Loucy (cell line): ENCODE results near the gene RGS6.
A peak's percentile ranks its signal among the peaks of the same experiment; 100 is the strongest.

Experiments
- H2AFZ ChIP-seq: fragments of 200-600 bp; sonication (generic); 2 replicates; pipeline ENCODE4 v1.6.0; 2016; ENCODE audit warnings: antibody characterized with exemption, mild to moderate bottlenecking, low read length, moderate library complexity
- H3F3A ChIP-seq: fragments of 200-600 bp; 2 replicates; pipeline ENCODE4 v1.6.0; 2016; ENCODE audit warnings: antibody characterized with exemption, low read depth, mild to moderate bottlenecking
- H3K27me3 ChIP-seq: fragments of 200-600 bp; sonication (generic); 2 replicates; pipeline ENCODE4 v1.6.1; 2014; ENCODE audit warnings: low read length, mild to moderate bottlenecking; ENCODE audit not compliant: insufficient read depth, poor library complexity, severe bottlenecking
- H3K36me3 ChIP-seq: fragments of 200-600 bp; sonication (generic); 2 replicates; pipeline ENCODE4 v1.6.1; 2016; ENCODE audit warnings: low read length; ENCODE audit not compliant: insufficient read depth
- H3K4me1 ChIP-seq: fragments of 200-600 bp; sonication (generic); 2 replicates; pipeline ENCODE4 v1.5.1; 2014; ENCODE audit warnings: low read length, mild to moderate bottlenecking; ENCODE audit not compliant: insufficient read depth, poor library complexity, severe bottlenecking
- H3K4me2 ChIP-seq: fragments of 200-600 bp; sonication (generic); 2 replicates; pipeline ENCODE4 v1.6.0; 2014; ENCODE audit warnings: antibody characterized with exemption, low read length, low read depth, mild to moderate bottlenecking; ENCODE audit not compliant: poor library complexity, severe bottlenecking
- H3K4me3 ChIP-seq: fragments of 200-600 bp; sonication (generic); 2 replicates; pipeline ENCODE4 v1.5.1; 2014; ENCODE audit warnings: low read length, mild to moderate bottlenecking, mixed read lengths; ENCODE audit not compliant: poor library complexity, severe bottlenecking
- H3K79me2 ChIP-seq: fragments of 200-600 bp; sonication (generic); 2 replicates; pipeline ENCODE4 v1.6.1; 2014; ENCODE audit warnings: low read length; ENCODE audit not compliant: insufficient read depth
- H3K9ac ChIP-seq: fragments of 200-600 bp; sonication (generic); 2 replicates; pipeline ENCODE4 v1.6.0; 2014; ENCODE audit warnings: mild to moderate bottlenecking, low read depth, low read length, moderate library complexity; ENCODE audit not compliant: poor library complexity, severe bottlenecking
- H3K9me2 ChIP-seq: fragments of 200-600 bp; sonication (generic); replicated peaks from 2 replicates; pipeline ENCODE4 v1.6.1; 2016; ENCODE audit warnings: low read depth, low read length, mixed read lengths
- H3K9me3 ChIP-seq: fragments of 200-600 bp; sonication (generic); 2 replicates; pipeline ENCODE4 v1.6.1; 2014; ENCODE audit warnings: mild to moderate bottlenecking, antibody characterized with exemption, low read length, low read depth; ENCODE audit not compliant: insufficient read depth
- H4K20me1 ChIP-seq: fragments of 200-600 bp; sonication (generic); 2 replicates; pipeline ENCODE4 v1.6.0; 2014; ENCODE audit warnings: antibody characterized with exemption, low read length, mild to moderate bottlenecking; ENCODE audit not compliant: insufficient read depth, poor library complexity, severe bottlenecking
- EZH2phosphoT487 ChIP-seq: fragments of 200-600 bp; IDR thresholded peaks from 2 replicates; pipeline ENCODE4 v1.6.1; 2018; ENCODE audit warnings: antibody characterized with exemption, mild to moderate bottlenecking, moderate library complexity, borderline replicate concordance
- TF ChIP-seq, protein P1 (sequence below): fragments of 200-600 bp; sonication (generic); conservative IDR thresholded peaks from 2 replicates; pipeline ENCODE4 v1.5.1; 2014; ENCODE audit warnings: mild to moderate bottlenecking, antibody characterized with exemption, low read length

Gene RGS6

DNA sequence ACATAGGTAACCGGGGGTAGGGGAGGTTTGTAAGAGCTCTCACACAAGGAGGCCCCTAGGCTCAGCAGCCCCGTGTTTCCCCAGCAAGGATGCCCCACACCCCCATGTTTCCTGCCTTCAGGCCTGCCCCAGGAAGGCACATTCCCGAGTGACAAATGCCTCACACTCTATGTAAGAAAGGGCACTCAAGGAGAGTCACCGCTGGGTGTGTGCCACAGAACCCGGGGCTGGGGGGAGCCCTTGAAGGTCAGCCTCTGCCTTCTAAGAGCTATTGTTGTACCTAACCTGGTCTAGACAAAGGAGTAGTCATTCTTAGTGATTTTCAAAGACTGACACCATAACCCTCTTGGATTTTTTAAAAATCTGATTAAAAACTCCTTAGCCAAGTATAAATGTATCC, 628.1 kb downstream of the RGS6 start:
- no peaks in the 10 kb centered on the region for H3K9me3 ChIP-seq
- H3K36me3 ChIP-seq = no peaks in the 10 kb centered on the region
- no peaks in the 10 kb centered on the region for H3K9me2 ChIP-seq
- peaks cover 50% of the 10 kb centered on the region for H3K4me1 ChIP-seq
- no peak overlapping the region for H3K4me2 ChIP-seq
- no peak for TF ChIP-seq EZH2phosphoT487
- no peak overlapping the region for H3K4me3 ChIP-seq
- H3F3A ChIP-seq = peaks cover 3% of the 10 kb centered on the region; the same call in 1 of the 2 replicates
- no peaks in the 10 kb centered on the region for H3K27me3 ChIP-seq
- H3K79me2 ChIP-seq = no peaks in the 10 kb centered on the region
- no peak overlapping the region for H2AFZ ChIP-seq
- peak overlapping the region; percentile 29 for H3K9ac ChIP-seq
- no peaks in the 10 kb centered on the region for H4K20me1 ChIP-seq

DNA sequence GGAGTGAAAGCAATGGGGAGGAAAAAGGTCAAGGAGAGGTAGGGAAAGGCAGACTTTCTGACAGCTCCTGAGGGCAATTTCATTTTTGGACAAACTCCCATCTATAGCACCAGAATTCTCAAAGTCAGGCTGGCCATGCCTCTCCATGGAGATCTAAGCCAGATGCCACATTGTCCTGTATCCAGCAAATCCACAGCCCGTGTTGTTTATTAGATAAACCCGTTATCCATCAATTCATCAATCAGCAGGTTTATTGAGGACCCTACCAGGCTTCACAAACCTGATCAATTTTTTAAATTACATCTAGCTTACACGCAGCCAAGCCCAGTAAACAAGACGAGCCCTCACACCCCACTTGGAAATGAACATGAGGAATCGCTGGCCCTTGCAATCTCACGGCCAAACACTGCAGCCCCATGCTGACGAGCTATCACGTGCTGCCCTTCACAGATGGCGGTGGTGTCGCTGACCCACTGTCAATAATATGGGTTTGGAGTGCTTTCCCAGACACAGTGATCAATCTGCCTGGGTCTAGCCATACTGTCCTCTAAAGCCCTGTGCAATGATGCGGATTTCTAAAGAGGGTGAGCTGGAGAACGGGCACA, 628.8 kb downstream of the RGS6 start:
- H3K27me3 ChIP-seq = no peaks in the 10 kb centered on the region
- H3K4me1 ChIP-seq = peaks cover 53% of the 10 kb centered on the region
- no peak overlapping the region for H3K4me2 ChIP-seq
- no peak overlapping the region for H3K4me3 ChIP-seq
- TF ChIP-seq, protein P1, sequence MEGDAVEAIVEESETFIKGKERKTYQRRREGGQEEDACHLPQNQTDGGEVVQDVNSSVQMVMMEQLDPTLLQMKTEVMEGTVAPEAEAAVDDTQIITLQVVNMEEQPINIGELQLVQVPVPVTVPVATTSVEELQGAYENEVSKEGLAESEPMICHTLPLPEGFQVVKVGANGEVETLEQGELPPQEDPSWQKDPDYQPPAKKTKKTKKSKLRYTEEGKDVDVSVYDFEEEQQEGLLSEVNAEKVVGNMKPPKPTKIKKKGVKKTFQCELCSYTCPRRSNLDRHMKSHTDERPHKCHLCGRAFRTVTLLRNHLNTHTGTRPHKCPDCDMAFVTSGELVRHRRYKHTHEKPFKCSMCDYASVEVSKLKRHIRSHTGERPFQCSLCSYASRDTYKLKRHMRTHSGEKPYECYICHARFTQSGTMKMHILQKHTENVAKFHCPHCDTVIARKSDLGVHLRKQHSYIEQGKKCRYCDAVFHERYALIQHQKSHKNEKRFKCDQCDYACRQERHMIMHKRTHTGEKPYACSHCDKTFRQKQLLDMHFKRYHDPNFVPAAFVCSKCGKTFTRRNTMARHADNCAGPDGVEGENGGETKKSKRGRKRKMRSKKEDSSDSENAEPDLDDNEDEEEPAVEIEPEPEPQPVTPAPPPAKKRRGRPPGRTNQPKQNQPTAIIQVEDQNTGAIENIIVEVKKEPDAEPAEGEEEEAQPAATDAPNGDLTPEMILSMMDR = no peak
- no peak for TF ChIP-seq EZH2phosphoT487
- H3K9me3 ChIP-seq = no peaks in the 10 kb centered on the region
- no peaks in the 10 kb centered on the region for H3K36me3 ChIP-seq
- H3F3A ChIP-seq = peaks cover 3% of the 10 kb centered on the region; the same call in 1 of the 2 replicates
- no peaks in the 10 kb centered on the region for H3K9me2 ChIP-seq
- peak overlapping the region; percentile 29 for H3K9ac ChIP-seq
- no peaks in the 10 kb centered on the region for H3K79me2 ChIP-seq
- H4K20me1 ChIP-seq = no peaks in the 10 kb centered on the region
- H2AFZ ChIP-seq = no peak overlapping the region

DNA sequence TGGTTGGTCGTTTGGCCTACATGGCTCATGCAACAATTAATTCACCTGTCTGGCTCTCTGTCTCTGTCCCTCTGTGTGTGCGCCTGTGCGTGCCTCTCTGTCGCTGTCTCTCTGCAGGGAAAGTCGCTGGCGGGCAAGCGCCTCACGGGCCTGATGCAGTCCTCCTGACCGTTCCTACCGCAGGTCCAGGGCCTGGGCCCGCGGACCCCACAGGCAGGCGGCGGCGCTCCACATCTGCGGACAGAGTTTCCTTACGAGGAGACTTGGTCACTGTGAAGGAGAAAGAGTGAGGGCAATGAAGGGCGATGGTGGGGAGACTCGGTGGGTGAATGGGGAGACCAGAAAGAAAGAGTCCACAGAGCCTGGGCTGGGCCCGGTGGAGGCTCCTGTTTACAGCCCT, 630.1 kb downstream of the RGS6 start:
- Histone ChIP-seq H3K4me3 (no peak overlapping the region), H3K27me3 (no peaks in the 10 kb centered on the region), H3K9ac (no peak overlapping the region), H3K36me3 (no peaks in the 10 kb centered on the region), H2AFZ (no peak overlapping the region), H3K79me2 (no peaks in the 10 kb centered on the region), H4K20me1 (no peaks in the 10 kb centered on the region), H3F3A (peaks cover 3% of the 10 kb centered on the region; the same call in 1 of the 2 replicates), H3K9me2 (no peaks in the 10 kb centered on the region), H3K4me2 (no peak overlapping the region), H3K9me3 (no peaks in the 10 kb centered on the region), H3K4me1 (peaks cover 61% of the 10 kb centered on the region)
- TF ChIP-seq EZH2phosphoT487 = no peak
- TF ChIP-seq, protein P1 = no peak

DNA sequence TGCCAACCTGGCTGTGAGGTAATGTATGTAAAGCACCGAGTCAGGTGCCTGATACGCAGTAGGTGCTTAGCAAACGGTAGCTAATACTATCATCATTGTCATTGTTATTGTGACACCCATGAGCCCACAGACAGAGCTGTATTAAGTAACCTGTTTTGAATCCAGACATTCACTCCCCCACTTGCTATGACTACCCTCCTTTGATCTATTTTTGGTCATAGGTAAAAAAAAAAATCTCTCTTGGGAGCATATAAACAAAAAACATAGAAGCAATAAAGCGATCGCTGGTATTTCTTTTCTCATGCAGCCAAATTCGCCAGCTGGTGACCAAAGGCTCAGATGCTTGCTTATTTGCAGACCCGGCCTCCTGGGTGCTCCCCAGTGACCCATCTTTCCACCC, 631.4 kb downstream of the RGS6 start:
- Histone ChIP-seq H3K79me2 (no peaks in the 10 kb centered on the region), H3K4me2 (peak overlapping the region; percentile 8), H3K9me3 (no peaks in the 10 kb centered on the region), H4K20me1 (no peaks in the 10 kb centered on the region), H3K4me3 (no peak overlapping the region), H3K36me3 (no peaks in the 10 kb centered on the region), H3K9me2 (no peaks in the 10 kb centered on the region), H3K4me1 (peaks cover 53% of the 10 kb centered on the region), H2AFZ (no peak overlapping the region), H3K27me3 (no peaks in the 10 kb centered on the region), H3F3A (peaks cover 3% of the 10 kb centered on the region; the same call in 1 of the 2 replicates), H3K9ac (no peak overlapping the region)
- no peak for TF ChIP-seq EZH2phosphoT487
- TF ChIP-seq, protein P1 = no peak
